HG02884 (cell line): ENCODE measurements around the gene DAAM1.
A peak's percentile ranks its signal among the peaks of the same experiment; 100 is the strongest.

Experiments
- ATAC-seq: cut with Tn5 transposase; IDR thresholded peaks from one replicate; pipeline ENCODE4 v1.9.1; 2021; ENCODE audit warnings: mild to moderate bottlenecking, moderate library complexity; ENCODE audit not compliant: unreplicated experiment

The DAAM1 gene

DNA sequence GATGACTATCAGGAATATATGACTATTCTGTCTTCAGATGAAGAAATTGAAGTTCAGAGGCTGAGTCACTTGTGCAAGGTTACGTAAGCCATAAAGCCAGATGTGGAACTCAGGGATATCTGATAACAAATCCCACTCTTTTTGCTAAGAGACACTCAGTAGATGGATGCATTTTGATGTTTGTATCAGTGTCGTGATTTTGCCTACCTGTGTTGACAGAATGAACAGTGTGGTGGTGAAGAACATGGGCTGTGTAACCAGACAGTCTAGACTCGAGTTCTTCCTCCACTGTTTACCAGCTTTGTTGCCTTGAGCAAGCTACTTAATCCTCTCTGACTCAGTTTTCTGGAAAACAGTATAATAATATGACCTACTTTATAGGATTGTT is 93.9 kb downstream of the DAAM1 start:
- ATAC-seq: no peak

DNA sequence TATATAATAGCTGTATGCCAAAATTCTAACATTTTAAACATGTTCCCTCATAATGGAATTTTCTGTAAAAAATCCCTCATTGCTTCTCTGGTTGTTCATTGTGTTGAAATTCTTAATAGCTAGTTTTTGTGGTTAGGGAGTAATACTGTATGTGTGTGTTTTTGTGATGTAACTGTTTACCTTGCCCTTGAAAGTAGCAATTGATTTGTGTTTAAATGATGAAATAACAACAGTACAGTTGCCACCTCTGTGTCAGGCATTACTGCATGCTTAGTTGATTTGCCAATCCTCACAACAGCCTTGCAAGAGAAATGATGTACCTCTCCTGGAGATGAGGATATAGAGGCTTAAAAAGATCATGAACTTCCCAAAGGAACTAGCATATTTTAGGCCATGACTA is 94.9 kb downstream of the DAAM1 start:
- ATAC-seq: no peak

DNA sequence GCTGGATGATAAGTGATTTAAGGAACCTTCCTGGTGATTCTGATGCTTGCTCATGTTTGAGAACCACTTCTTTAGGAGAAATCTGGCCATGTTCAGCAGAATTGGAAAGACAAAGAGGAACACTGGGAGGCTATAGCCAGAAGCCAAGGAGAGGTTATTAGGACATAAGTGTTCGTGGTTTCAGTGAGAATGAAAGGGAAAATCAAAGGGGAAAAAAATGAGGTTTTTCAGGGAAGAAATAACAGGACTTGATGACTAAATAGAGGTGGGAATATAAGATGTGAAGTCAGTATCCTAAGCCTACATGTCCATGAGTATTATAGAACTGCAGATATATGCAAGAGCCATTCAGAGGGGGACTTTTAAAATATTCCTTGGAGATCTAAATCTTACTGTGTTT is 95.6 kb downstream of the DAAM1 start:
- no peak for ATAC-seq

DNA sequence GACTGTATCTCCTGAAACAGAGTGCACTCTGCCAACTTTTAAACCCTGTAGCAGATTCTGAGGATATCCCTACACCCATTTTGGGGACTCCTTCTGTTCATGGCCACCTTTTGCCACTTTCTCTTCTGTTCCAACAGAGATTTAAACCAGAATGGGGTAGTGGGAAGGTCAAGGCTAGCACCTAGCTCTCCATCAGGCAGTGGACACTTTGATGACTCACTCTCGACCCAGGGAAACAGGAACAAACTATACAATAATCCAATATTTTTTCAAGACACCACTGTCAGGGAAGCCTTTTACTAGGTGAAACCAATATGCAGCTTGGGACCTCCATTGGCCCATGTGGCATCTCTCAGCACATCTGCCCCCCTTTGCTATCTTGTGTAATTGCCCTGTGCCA is 103.6 kb downstream of the DAAM1 start:
- ATAC-seq: no peak

DNA sequence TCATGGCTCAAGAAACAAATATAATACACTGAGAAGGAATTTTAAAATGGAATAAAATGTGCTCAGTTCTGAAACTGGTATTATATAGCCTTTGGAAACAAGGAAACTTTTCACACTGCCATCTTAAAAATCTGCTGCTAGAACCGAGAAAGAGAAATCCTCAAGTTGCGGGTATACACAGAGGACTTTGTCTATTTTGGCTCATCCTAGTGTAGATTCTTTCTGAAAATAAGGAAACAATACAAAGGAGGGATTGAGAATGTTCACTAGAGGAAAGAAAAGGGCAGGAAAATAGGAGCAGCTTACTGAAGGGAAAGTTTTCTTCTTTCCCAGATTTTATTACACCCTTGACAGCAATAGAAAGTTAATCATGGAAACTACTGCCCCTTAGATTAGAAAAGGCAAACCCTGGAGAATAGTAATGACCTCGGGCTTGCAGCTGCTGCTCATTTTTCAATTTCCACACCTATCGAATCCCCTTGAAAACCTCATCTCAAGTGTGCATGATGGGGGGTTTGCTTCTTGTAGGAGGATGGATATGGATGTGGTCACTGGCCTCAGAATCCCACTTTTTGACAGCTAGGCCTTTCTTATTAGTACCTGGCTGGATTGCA is 104.6 kb downstream of the DAAM1 start:
- ATAC-seq: no peak

DNA sequence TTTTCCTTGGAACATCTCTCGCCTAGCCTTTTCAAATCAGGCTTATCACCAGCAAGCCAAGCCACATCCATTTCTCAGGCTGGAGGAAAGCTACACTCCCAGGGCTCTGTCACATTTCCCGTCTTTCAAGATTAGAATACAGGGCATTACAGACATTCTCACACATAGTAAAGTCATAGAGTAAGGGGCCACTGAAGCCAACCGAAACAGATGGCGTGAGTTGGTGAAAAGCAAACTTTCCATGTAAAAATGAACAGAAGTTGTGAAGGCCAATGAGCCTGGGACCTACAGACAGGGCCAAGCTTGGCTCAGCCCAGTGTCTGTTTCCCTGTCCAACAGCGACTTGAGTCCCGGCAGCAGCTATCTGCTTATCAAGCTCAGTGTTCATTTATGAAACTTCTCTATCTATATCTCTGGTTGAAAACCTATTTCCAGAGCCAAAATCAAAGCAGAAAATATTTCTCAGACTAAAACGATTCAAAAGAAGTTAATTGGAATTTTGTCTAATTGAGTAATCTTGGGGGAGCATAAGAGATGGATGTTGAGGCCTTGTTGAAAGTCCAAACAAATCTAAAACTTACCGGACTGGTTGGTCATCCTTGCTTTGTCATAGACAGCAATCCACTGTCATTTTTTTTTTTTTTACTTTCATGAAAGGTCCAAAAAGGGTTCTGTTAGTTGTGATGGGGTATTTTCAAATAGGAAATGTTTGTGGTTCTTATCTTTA is 105.6 kb downstream of the DAAM1 start:
- no peak for ATAC-seq

DNA sequence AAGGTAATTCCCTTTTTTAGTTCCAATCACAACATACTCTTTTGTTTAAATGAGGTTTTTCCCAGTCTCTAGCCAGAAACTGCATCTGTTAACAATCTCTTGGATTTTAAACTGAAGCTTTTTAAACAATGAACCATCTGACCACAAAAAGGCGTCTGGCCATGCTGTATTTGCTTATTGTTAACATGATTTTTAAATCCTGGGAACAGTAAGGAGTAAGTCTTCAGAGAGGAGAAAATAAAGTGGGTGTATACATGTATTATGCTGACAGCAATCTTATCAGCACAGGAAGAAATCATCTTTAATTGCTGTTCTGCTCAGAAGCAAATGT is 106.2 kb downstream of the DAAM1 start:
- no peak for ATAC-seq

DNA sequence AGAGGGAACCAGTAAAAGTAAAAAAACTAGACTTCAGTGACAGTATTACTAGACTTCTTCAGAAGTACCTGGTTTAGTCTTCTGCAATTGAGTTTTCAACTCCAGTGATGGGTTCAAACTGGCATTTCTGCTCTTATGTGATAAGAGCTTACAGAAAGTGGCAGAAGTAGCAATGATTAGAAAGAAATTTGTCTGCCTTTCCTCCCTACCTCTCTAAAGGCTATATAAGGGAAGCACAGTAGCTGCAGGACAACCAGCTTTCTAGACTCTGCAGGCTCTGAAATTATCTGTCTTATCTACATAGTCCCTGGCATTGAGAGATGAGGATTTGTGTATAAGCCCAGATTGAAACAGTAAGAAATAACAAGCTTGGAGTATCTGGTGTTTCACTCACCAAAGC is 107.5 kb downstream of the DAAM1 start:
- ATAC-seq: no peak

DNA sequence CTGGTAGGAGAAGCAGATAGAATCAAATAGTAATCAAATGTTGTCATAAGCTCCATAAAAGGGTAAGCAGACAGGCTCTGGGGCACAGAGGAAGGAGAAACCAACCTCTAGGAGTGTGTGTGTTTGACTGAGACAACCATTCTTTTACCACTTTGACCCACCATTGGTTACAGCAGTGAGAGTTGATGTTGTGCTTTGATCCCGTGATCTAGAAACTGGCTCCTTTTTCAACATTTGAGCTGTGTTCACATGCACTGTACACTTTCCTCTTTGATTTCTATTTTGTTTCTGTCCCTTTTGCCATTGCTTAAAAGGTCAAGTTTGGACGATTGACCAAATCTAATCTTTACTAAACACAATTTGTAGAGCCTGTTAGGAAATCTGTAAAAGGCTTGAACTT is 108.0 kb downstream of the DAAM1 start:
- no peak for ATAC-seq

DNA sequence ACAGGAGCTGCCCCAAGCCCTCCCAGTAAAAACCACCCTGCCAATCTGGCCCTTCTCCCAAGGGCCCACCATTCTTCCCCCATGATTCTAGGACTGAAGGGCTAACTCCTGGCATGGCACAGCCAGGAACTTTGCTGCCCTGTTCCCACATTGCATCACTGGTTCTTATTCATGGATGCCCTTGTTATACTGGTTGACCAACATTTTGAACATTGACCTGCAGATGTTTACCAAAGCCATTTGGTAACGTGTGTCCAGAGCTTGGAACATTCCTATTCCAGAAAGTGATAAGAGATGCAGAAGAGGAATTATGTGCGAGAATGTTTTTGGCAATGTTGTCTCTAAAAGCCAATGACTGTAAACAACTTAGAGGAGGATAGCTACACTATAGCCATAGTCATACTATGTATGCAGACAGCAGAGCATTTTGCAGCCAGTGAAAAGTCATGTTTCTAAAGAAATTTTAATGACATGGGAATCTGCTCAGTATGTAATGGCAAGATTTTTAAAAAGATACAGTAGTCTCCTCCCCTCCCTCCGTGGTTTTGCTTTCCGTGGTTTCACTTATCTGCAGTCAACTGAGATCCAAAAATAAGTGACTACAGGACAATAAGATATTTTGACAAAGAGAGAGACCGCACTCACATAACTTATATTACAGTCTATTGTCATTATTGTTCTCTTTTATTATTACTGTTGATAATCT is 108.8 kb downstream of the DAAM1 start:
- no peak for ATAC-seq

DNA sequence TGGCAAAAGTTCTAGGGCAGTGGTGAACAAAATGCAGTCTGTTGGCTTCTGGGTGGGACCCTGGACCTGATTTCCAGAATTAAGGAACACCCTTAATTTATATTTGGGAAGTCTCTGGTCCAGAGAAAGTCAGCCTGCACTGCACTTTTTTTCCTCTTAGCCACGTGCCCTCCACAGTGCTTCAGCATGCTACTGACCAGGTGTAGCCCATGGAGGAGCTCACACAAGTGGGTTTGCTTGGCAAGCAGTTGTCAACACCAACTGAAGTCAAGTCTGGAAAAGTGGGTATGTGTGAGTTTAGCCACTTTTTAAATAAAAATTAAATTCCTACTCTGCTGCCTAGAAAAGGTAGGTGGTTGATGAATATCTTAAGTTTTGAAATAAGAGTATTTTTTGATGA is 111.3 kb downstream of the DAAM1 start:
- no peak for ATAC-seq

DNA sequence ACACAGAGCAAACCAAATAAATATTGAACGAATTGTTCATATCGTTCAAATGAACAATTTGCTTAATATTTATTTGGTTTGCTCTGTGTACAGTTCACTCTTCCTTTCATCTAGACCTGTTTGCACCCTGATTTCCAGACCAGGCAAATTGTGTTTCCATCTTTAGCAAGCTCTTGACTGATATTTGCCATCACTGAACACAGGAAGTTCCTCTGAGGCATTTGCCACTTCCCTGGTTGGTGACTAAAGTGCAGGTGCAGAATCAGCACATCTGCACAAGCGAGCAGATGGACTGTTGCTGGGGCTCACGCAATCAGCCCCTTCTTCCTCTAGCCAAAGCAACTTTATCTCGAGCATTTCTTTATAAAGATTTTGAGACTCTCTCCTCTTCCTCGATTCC is 112.9 kb downstream of the DAAM1 start:
- peak; percentile 82 for ATAC-seq

DNA sequence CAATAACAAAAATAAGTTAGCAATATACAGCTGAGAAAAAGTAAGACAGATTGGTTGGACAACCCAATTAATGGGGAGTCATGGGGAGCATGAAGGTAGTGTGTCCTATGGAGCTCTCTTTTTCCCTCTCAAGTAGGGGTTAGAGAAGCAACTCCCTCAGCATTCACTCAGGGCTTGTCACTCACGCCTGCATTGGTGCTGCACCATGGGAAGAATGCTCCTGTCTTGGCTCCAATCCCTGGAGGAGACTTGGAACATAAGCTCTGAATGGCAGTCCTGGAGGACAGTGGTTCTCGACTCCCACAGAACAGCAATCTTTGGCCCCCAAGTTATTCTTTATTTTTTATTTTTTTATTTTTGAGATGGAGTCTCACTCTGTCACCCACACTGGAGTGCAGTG is 113.8 kb downstream of the DAAM1 start:
- ATAC-seq: no peak

DNA sequence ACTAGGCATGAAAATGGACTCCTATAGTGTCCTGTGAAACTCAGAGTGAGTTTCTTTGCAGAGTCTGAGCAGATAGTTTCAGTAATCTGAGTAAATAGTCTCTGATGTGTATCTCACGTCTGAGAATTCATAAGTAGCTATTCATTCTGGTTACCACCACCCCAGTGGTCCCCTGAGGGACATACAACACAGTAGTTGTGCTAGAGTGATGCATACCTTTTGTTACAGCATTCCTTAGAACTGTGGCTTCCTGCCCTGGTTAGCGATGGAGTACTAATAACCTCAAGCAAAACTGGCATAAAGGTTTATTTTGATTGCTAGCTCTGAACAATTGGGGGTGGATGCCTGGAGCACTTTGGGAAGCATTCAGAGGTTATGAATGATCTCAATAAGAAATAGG is 114.7 kb downstream of the DAAM1 start:
- no peak for ATAC-seq

DNA sequence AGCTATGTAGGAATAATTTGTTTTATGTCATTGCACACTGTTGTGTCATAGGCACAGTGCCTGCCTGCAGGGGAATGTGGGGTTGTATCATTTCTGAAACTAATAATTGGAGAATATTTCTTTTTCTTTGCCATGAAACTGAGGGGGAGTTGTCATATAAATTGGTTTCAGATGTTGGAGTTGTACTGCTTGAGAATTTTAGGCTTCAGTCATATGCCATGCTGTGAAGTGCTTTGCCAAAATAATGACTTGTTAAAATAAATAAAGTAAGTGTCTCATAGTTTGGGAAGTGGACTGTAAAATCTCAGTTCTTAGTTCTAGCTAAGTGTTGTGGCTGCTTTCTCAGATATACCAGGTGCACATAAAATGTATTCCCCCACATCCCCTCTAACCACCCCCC is 116.8 kb downstream of the DAAM1 start:
- ATAC-seq: no peak

DNA sequence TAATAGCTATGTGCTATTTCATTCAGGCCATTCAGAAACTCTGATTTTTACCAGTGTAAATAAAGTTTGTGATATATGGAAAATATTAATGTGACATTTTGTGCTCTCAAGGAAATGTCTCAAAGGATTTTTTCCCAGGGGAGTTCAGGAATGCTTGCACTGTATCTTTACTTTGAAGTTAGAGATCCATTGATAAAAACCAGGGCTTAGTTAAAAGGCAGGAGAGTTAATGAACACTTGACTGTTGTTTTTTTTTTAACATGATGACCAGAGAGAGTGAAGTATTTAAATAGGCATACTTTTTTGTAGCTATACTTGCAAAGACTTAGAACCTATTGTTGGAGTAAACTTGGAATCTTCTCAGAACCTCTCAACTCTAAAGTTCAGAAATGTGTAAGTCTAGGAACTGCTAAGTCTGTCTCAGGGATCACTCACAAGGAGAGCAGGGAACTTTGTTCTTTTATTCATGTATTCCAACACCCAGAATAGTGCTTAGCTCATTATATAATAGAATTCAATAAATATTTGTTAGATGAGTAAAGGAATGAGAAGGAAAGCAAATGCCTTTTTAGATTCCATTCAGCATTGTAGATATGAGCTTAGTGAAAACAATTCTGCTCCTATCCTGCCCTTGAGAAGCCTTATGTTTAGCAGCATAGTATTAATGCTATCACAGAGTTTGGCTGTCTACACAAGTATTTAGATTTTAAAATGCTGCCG is 117.5 kb downstream of the DAAM1 start:
- ATAC-seq: no peak

DNA sequence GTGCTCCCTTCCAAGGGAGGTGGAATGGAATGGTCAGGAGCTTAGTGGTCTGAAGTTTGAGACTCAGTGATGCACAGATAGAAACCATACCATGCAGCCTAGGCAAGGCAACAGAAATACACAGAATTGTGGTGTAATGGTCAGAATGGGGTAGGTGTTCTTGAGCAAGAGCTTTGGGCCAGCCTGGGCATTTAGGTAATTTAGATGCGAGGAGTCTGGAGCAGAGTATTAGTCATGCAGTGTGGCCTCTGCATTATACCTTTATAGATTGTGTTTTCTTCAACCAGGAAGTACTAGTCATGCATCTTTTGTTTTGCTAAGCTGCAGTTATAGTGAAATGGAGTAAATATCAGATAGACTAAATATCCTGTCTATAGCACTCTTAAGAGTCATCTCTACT is 118.3 kb downstream of the DAAM1 start:
- no peak for ATAC-seq

DNA sequence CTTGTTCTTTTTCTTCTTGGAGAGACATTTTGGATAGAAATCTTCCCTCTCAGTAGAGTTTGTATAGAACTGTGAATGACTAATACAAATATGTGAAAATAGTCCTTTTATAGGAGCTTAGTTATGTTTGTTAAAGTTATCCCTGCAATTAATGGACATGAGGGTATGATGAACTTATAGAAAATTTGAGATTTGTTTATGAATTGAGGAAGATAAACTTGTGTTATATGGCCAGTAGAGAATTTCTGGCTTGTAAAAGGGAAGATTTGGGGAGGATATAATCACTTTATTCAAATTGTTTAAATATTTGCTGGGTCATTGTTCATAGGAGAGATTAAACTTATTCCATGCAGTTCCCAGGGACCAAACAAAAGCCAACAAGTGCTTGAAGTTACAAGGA is 119.6 kb downstream of the DAAM1 start:
- no peak for ATAC-seq

DNA sequence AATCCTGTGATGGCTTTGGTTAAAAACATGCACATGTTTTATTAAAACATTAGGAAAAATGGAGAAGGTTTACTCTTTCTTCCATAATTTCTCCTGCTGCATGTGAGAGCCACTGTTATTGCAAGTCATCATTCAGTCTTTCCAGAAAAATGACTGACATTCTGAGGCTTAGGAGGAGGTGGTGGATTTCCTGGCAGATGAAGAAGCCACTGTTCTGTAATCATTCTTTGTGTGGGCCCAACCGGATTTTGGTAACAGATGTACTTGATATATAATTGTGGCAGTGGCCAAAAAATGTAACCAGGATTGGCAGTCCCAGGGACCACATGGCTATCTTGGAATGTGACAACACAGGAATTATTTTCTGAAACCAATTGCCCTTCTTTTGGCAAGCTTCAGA is 120.2 kb downstream of the DAAM1 start:
- no peak for ATAC-seq

DNA sequence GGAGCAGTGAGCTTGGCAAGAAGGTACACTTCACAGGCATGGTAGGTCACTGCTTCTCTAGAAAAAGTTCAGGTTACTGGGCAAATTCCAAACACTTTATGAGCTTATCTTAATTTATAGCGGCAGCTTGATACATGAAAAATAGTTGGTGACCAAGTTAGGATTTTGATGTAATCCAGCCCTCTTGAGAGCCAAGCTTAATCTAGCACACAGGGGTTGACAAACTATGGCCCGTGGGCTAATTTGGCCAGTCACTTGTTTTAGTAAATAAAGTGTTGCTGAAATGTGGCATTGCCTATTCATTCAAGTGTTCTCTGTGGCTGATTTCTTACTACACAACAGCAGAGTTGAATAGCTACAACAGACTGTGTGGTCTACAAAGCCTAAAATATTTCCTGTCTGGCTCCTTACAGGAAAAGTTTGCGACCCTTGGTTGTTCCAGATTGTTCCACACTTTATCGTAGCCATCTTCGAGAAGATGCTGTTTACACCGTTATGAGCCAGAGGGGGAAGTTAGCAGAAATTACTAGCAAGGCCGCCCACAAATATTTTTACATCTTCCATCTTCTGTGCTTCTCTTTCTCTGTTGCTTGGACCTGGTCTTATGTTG is 120.9 kb downstream of the DAAM1 start:
- ATAC-seq: no peak

DNA sequence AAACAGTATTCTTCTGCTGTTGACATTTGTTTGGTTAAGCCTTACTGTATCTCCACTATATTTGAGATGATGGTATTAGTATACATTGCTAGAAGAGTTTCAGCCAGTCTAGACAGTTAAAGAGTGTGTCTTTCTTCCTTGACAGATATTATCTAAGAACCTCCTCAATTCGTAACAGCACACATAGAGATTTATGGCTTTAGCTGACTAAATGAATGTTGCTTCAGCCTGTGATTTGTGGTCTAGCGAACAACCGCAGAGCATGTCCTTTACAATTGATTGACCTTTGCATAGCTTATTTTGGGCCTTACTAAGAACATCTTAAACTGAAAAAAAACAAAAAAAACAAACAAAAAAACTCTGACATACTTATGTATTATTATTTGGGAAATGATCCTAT is 122.2 kb downstream of the DAAM1 start:
- no peak for ATAC-seq
